Nephron (organoid): ENCODE measurements around the gene ABLIM2.

Experiments
- H3K27ac Mint-ChIP-seq, 3 experiments: 2 replicates each; pipeline ENCODE4 v1.8.0; 2020; ENCODE audit warnings: mixed read lengths in 3 of 3, mild to moderate bottlenecking in 2 of 3, moderate library complexity in 1 of 3
- H3K27me3 Mint-ChIP-seq: 2 replicates; pipeline ENCODE4 v1.8.0; 2021; ENCODE audit warnings: low read depth, mild to moderate bottlenecking, moderate library complexity, mixed read lengths
- H3K36me3 Mint-ChIP-seq: 2 replicates; pipeline ENCODE4 v1.8.0; 2020; ENCODE audit warnings: low read depth, mixed read lengths
- H3K4me1 Mint-ChIP-seq: 2 replicates; pipeline ENCODE4 v1.8.0; 2020; ENCODE audit warnings: mixed read lengths
- H3K4me3 Mint-ChIP-seq, 3 experiments: 2 replicates each; pipeline ENCODE4 v1.8.0; 2020; ENCODE audit warnings: mild to moderate bottlenecking in 3 of 3, mixed read lengths in 3 of 3, moderate library complexity in 2 of 3
- H3K9me3 Mint-ChIP-seq: 2 replicates; pipeline ENCODE4 v1.8.0; 2020; ENCODE audit warnings: mixed read lengths
- CTCF ChIP-seq, 3 experiments: fragments of 200-600 bp; sonication (generic); IDR thresholded peaks; one replicate each; pipeline ENCODE4 v1.5.0; 2021; ENCODE audit warnings: antibody characterized with exemption in 3 of 3; ENCODE audit not compliant: unreplicated experiment in 3 of 3

The ABLIM2 gene

GRCh38 chr4:8115203-8115520 lies 43.5 kb downstream of the ABLIM2 start:
- Mint-ChIP-seq H3K9me3 (no peaks in the 10 kb centered on the region), H3K4me1 (peaks cover 24% of the 10 kb centered on the region), H3K4me3 (no peak overlapping the region), H3K27me3 (peaks cover 4% of the 10 kb centered on the region), H3K27ac (no peak overlapping the region), H3K36me3 (no peaks in the 10 kb centered on the region)
- TF ChIP-seq CTCF (IDR thresholded peaks at IDR 0.05; ENCODE audit: unreplicated experiment in 3 of 3) = no peak

- no peaks in the 10 kb centered on the region for H3K36me3 Mint-ChIP-seq
- H3K9me3 Mint-ChIP-seq = no peaks in the 10 kb centered on the region
- no peak overlapping the region for H3K4me3 Mint-ChIP-seq
- peaks cover 4% of the 10 kb centered on the region for H3K27me3 Mint-ChIP-seq
- H3K4me1 Mint-ChIP-seq = peaks cover 21% of the 10 kb centered on the region
- H3K27ac Mint-ChIP-seq = no peak overlapping the region
- no peak for TF ChIP-seq CTCF (IDR thresholded peaks at IDR 0.05; ENCODE audit: unreplicated experiment in 3 of 3)
Measured at GRCh38 chr4:8114456-8115202, 44.0 kb downstream of the ABLIM2 start.

DNA sequence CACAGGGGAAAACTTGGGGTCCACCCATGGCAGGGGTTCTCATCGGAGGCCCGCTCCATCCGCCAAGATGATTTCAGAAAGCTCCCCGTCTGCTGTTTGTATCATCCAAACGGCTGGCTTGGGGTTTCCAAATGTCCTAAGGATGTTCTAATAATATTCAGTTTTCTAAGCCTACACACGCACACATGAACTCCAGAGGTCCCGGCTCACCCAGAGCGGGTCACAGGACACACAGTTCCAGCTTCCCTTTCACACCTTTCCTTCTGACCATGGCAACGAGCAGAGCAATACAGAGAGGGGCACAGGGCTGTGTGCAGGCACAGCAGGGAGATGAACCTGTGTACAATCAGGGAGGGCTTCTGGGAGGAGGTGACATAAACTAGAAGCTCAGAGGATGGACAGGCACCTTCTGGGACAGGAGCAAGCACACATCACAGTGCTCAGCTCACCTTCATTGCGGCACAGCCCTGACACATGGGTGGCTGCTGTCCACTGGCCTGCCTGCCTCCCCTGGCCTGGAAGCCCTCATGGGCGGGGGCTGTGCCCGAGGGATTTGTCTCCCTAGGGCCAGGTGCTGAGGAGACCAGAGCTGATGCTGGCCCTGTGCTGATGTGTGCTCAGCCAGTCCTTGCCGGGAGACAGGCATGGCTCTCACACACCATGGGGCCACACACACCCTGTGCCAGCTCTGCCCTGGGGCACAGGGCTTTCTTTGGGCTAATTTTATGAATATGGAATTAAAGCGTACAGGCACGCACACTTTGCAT lies 44.8 kb downstream of the ABLIM2 start:
- H3K9me3 Mint-ChIP-seq = no peaks in the 10 kb centered on the region
- H3K4me1 Mint-ChIP-seq = peaks cover 21% of the 10 kb centered on the region
- no peaks in the 10 kb centered on the region for H3K36me3 Mint-ChIP-seq
- no peak for TF ChIP-seq CTCF (IDR thresholded peaks at IDR 0.05; ENCODE audit: unreplicated experiment in 3 of 3)
- no peak overlapping the region for H3K4me3 Mint-ChIP-seq
- peaks cover 5% of the 10 kb centered on the region for H3K27me3 Mint-ChIP-seq
- no peak overlapping the region for H3K27ac Mint-ChIP-seq

DNA sequence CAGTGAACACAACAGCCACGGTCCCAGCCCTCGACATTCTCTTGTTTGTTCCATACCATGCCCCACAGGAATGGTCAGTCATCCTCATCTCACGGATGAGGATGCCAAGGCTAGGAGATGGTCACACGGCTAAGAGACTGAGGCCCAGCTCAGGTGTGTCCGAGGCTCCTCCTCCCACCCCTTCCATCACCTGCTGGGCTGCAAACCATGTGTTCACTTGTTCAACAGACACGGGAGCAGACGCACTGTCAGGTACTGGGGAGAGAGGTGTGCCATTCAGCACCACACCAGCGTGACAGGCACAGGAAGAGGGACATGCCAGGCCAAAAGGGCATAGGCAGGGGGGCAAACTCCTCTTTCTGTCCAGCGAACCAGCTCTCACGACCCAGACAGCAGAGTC lies 45.9 kb downstream of the ABLIM2 start:
- Mint-ChIP-seq H3K4me1 (peaks cover 19% of the 10 kb centered on the region), H3K27ac (peak overlapping the region in 1 of 3 experiments; percentile 17), H3K36me3 (no peaks in the 10 kb centered on the region), H3K9me3 (no peaks in the 10 kb centered on the region), H3K27me3 (peaks cover 7% of the 10 kb centered on the region), H3K4me3 (no peak overlapping the region)
- TF ChIP-seq CTCF (IDR thresholded peaks at IDR 0.05; ENCODE audit: unreplicated experiment in 3 of 3) = no peak

DNA sequence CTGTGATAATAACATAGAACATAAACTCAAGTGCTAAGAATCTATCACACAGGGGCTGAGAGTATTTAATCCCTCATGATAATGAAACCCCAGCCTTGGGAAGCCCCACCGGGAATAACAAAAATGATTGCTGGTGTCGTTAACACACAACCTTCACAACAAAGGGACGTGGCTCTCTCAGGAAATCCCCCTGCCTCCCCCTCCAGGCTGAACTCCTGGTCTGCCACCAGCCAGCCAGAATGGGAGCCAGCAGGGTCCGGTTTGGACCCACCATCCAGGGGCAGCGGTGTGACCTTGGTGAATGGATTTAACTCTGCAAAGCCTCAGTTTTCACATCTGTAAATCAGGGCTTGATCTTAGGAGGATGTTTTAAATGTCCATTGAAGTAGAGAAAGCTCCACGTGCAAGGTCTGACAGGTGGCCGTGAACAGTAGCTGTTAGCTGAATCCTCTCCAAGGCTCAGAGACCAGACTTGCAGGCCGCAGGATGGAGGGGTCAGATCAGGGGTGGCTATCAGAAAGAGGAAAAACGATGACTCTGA lies 46.5 kb downstream of the ABLIM2 start:
- no peaks in the 10 kb centered on the region for H3K9me3 Mint-ChIP-seq
- TF ChIP-seq CTCF (IDR thresholded peaks at IDR 0.05; ENCODE audit: unreplicated experiment in 3 of 3) = no peak
- H3K27me3 Mint-ChIP-seq = peaks cover 11% of the 10 kb centered on the region
- no peaks in the 10 kb centered on the region for H3K36me3 Mint-ChIP-seq
- H3K4me3 Mint-ChIP-seq = no peak overlapping the region
- H3K27ac Mint-ChIP-seq = peak overlapping the region in 1 of 3 experiments; percentile 17
- peaks cover 13% of the 10 kb centered on the region for H3K4me1 Mint-ChIP-seq
